HK-2 (cell line): ENCODE results near the gene FAM241A.
"Not testable (repeated sequence)": the region's sequence is repeated elsewhere in the genome, so short reads cannot be mapped to it uniquely, and the experiment has no call there.

Source experiments
- DNase-seq: peaks from one replicate; pipeline ENCODE4 v3.0.0-alpha.2; 2018; ENCODE audit not compliant: unreplicated experiment

Gene FAM241A

DNA sequence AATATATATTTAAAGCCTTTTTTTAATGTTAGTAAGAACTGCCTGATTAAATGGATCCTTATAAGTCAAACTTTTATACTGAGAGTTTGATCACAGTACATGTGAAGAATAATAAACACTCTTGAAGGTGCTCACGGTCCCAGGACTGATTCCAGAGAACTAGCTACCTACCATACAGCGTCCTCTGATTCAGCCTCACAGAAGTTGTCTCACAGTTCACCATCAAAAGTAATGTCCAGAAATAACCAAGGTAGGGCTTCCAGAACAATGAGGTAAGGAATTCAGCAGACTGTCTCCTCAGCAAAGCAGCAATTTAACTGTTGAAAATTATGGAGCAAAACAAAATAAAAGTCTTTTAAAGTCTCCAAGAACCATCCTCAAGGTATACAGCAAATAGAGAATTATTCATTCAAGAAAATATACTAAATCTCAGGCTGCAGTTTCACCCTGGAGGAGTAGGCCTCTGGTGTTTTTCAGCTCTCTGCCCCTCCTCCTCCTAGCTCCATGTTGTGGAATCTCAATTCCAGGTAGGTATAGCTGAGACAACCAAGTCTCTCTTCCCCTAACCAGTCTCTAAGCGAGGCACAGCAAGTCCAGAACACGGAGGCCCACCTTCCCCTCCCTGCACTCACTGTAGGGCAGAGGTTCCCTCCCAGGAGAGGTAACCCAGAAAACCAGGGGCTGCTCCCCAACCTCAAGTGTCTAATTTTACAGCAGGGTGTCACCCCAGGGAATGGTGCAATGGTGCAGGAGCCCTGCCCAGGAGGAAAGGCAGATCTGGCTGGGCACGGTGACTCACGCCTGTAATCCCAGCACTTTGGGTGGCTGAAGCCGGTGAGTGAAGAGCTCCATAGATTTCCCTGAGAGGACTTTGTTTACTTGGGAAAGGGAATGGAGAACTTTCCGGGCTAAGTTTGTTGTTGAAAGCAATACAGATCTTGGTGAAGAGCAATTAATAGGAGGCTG lies 28.6 kb downstream of the FAM241A start:
- DNase-seq, result peak; percentile 2

DNA sequence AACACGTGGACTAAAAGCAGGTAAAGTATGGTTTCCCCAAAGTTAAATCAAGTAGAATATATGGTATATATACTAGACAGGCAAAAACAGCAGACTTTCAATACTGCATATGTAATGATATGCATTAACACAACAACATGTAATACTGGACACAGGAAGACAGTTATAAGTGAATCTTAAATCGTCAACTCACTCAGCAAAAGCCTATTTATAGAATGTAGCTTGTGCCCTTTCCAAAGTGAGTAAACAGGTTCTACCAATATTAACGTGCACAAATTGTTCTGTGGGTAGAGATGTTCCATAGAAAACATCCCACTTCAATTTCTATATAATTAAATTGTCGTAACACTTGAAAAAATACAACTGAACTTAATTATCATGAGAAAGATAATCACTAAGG lies 30.6 kb downstream of the FAM241A start:
- no peak for DNase-seq

DNA sequence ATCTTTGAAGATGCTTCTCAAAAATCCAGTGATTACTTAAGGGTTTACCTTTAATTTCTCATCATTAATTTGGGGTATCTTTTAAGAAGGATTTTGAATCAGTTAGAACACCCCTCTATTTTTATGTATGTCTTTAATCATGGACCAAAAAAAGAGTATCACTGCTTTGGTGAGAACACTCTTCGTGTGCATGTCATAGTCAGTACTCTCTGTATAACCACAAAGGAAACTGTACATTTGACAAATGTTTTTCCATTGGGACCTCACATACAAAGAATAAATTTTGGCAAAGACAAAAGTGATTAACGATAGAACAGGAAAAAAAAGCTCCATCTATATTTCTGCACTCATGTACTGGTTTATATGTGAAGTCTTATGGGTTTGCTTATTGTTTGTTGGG lies 31.3 kb downstream of the FAM241A start:
- DNase-seq, result no peak

DNA sequence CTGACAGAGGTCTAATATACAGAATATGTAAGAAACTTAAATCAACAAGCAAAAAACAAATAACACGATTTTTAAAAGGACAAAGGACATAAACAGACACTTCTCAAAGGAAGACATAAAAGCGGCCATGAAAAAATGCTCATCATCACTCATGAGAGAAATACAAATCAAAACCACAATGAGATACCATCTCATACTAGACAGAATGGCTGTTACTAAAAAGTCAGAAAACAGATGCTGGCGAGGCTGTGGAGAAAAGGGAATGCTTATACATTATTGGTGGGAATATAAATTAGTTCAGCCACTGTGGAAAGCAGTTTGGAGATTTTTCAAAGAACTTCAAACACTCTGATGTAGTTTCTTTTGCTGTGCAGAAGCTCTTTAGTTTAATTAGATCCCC lies 33.5 kb downstream of the FAM241A start:
- not testable (repeated sequence) for DNase-seq

DNA sequence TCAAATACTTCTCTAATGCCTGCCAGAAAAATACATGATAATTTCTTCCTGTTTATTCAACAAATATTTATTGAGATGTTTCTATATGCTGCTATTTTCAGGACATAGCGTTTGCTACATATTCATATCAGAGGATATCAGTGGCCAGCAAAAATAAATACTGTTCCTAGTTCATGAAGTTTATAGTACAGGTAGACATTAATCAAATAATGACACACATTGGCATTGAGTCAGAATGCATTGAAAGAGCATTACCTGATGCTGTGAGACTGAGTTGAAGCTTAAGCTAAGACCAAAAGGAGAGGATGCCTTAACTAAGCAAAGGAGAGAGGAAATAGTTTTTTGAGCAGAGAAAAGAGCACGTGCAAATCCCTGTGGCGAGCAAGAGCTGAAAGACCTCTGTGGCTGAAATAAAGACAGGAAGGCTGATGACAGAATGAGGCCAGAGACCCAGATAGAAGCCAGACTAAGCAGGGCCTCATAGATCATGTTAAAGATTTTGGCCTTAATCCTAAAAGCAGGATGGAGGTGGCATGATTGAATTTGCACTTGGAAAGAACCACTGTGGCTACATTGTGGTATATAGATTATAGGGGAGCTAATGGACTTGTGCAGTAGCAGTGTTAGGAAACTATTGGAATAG lies 36.2 kb downstream of the FAM241A start:
- no peak for DNase-seq

DNA sequence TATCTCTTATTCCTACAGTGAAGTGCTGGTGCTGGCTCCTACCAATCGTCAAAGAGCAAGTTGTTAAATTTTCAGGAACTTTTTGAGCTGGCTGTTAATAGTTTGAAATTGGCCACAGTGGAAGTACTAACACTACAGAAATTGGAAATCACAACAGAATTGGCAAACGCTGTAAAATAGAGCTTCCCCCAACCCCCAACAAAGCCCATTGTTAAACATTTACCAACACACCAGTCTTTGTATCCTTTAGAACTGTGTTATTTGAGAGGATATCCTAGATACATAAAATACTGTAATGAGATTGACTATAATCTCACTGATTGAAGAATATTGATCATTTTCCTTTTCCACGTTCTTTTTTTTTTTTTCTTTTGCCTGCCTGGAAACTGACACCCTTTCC lies 37.4 kb downstream of the FAM241A start:
- DNase-seq, result no peak

DNA sequence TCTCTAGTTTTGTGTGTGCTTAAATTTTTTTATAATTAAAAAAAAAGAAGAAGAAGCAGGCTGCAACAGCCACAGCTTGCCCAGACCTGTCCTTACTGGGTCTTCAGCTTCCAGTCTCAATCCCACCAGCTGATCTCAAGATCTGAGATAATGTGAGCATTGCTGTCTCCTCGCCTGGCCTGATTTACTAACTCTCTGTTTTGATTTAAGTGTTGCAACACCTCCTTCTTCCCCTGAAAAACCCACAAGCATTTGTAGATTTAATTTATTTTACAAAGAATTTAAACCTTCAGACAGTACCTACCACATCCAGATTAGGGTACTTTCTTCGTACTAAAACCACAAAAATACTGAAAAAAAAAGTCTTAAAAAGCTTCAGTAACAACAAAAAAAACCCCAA lies 38.0 kb downstream of the FAM241A start:
- no peak for DNase-seq

DNA sequence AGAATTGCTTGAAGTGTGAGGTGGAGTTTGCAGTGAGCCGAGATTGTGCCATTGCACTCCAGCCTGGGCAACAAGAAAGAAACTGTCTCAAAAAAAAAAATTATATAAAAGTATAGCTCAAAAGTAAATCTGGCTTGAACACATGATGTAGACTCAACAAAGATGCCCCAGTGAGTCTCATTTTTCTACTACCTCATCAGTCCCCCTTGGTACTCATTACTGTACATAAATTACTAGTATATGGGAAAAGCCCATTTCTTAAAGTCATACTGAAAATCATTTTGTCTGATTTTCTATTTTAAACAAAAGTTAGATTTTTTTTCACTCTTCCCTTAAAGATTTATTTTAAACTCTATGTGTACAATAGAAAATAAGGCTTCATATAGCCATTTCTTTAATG lies 39.2 kb downstream of the FAM241A start:
- DNase-seq, result no peak

DNA sequence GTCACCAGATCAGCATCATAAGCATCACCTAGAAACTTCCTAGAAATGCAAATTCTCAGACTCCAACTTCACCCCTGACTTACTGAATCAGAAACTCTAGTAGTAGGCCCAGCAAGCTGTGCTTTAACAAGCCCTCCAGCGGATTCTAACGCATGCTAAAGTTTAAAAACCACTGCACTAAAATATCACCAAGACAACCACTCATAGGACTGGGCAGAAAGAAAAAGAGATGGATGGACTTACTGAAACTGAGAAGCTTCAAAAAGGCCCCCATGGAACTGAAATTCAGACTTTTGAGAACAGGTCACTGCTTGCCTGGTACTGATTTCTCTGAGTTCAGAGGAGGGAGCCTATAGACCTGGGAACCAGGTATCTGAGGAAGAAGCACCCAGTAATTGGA lies 40.1 kb downstream of the FAM241A start:
- DNase-seq, result no peak

DNA sequence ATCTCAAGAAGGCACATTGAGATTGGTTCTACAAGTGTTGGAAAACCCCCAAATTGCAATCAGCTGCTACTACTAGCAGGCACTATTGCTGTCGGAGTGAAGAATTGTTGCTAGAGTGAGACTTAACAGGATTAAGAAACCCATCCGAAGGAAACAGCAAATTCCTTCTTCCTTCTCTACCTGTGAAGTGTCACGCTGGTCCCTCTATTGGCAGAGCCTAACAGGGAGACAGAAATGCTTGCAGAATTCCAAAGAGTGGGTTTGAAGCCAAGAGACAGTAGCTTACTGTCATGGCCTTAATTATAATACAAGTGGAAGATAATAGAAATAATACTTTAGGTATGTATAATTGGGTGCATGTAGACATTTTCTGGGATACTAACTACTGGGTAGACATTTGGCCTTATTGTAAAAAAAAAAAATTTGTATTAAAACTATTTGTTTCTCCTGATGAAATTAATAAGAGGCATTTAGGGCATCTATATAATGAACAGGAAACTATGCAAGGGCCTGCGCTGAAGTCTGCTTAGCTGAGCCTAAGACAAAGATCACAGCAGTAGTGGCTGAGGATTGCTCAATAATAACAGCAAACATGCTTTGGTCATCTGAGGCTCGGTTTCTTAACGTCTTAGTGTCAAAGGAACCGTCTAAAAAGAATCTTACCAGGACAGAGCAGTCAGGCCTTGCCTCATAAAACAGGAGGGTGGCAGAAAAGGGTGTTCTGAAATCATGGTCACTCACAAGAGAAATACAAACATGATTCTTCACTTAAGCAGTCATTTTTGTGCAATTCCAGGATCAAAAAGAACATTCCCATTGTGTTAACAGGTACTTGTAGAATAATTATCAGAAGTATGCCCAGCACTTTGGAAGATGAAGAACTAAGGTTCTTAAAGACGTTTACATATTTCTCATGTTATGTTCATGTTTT lies 40.8 kb downstream of the FAM241A start:
- DNase-seq, result no peak

DNA sequence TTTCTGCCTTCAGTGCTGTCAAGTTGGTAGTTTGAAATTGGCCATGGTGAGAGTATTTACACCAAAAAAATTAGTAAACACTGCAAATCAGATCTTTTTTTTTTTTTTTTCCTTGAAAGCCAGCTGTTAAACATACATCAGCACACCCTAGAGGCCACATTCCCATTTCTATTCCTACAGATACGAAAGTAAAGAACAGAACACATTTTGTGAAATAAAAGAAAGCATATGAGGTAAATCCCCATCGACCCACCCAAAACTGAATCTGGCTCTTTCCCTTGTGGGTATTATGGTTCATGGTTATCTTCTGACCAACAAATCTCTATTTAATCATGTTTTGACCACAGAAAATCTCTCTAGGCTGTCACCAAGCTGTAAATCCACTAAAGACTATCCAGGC lies 44.5 kb downstream of the FAM241A start:
- DNase-seq, result no peak

DNA sequence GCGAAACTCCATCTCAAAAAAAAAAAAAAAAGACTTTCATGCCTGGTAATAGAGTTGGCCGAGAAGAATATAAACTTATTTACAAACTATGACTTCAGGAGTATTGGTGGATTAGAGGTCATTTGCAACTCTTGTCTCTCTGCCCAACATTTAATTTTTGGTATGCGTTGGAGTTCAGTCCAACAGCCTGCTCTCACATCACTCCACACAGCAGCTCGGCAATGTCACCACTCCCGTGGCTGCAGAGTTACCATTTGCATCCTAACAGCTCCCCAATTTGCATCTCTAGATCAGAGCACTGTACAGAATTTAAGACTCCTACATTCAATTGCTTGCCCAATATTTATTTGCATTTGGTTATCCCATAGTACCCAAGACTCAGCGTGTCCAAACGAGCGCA lies 45.4 kb downstream of the FAM241A start:
- DNase-seq, result no peak

DNA sequence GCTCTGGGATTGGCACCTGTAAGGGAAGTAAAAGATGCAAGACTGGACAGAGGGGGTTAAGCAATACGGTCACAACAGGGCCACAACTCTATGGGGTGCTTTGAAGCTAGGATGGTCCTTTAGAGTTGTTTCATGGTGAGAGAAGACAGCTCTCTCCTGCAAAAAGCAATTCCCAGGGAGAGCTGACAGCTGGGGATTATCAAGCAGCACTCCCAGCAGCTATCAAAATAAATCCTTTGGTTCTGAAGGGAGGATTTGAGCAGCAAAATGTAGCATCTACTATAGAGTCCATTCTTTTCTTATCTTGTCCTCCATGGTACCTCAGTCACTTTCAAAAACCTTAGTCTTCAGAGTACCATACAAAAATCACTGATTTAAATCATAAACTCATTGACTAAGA lies 51.2 kb downstream of the FAM241A start:
- no peak for DNase-seq

DNA sequence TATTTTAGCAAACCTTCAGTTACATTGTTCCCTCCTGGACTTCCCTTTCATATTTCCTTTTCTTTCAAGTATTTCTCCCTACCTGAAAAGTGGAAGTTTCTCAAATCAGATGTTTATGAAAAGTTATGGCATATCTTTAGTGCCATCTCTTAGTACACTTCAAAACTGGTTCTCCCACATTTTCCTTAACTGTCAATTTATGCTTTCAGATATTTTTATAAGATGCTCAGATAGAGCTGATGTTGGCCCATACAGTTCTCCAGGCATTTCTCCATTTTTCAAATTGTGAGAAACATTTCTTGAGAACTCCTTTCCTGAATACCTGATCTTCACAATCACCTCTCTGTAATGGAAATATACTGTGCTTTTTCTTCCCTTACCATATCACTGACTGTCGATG lies 53.8 kb downstream of the FAM241A start:
- no peak for DNase-seq

DNA sequence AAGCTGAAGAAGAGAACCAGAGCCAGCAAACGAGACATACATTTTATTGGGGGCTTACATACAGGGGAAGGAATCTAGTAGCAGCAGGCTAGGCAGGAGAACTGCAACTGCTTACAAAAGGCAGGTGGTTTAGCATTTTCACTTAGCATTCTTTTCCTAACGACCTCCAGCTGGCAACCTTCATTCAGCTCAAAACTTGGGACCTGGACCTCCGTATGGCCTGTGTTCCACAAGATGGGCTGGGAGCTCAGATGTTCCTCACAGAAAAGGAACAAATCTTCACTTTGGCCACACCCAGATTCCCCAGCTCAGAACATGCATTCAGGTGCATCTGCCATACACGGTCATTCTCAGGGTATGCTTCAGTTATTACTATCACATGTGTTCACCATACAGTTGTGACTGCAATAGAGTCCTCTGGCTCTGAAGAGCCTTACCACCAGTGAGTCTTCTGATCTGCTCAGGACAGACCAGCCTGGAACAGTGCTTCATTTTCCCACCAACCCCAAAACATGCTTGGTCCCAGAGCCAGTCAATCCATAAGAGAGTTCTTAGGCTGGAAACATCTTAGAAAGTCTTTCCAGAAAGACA lies 56.8 kb downstream of the FAM241A start:
- no peak for DNase-seq

DNA sequence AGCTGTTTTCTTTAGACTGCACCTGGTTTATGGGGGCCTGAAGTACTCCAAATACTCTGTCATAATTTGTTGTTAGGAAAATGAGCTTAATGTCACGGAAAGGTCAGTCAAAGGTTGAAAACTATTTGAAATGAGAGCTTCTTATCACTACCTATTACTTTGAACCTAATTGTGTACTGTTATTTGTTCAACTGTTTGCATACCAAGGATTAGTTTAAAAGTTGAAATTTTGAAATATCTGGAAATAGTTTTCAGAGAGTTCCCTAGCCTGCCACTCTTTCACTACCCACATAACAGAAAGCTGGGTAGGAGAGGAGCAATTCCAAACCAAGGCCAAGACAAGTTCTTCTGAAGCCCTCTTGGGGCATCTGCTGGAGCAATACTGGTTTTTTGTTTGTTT lies 58.3 kb downstream of the FAM241A start:
- DNase-seq, result no peak

DNA sequence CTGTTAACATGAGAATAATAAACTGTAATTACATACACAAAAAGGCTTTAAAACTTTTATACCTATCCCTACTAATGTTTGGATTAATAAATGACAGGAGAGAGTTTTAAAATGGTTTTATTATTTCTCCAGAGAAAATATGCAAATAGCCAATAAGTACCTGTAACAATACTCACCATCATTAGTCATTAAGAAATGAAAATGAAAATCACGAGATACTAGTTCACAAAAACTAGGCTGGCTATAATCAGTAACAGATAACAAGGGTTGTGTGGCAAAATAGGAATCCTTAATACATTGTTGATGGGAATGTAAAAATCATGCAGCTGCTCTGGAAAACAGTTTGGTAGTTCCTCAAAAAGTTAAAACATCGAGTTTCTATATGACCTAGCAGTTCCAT lies 61.2 kb downstream of the FAM241A start:
- no peak for DNase-seq

DNA sequence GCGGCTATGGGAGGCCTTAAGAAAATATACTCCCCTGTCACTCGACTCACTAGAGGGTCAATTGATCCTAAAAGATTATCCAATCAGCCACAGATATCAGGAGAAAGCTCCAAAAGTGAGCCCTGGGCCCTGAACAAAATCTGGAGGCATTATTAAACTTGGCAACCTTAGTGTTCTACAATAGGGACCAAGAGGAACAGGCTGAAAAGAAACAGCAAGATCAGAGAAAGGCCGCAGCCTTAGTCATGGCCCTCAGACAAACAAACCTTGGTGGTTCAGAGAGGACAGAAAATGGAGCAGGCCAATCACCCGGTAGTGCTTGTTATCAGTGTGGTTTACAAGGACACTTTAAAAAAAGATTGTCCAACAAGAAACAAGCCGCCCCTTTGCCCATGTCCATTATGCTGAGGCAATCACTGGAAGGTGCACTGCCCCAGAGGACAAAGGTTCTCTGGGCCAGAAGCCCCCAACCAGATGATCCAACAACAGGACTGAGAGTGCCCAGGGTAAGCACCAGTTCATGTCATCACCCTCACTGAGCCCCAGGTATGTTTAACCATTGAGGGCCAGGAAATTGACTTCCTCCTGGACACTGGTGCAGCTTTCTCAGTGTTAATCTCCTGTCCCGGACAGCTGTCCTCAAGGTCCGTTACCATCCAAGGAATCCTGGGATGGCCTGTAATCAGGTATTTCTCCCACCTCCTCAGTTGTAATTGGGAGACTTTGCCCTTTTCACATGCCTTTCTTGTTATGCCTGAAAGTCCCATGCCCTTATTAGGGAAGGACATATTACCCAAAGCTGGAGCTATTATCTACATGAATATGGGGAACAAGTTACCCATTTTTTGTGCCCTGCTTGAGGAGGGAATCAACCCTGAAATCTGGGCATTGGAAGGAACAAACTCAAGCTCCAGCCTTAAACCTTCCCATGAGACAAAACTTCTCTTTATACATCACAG lies 63.2 kb downstream of the FAM241A start:
- not testable (repeated sequence) for DNase-seq

DNA sequence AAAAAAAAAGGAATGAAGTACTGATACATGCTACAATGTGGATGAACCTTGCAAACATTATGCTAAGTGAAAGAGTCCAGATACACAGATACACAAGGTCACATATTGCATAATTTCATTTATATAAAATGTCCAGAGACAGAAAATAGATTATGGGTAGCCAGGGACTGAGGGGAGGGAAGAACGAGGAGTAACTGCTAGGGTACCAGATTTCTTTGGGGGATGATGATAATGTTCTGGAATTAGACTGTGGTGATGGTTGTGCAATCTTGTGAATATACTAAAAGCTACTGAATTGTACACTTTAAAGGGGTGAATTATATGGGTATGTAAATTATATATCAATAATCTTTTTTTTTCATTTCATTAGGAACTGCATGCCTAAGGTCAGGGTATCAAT lies 65.5 kb downstream of the FAM241A start:
- DNase-seq, result no peak

DNA sequence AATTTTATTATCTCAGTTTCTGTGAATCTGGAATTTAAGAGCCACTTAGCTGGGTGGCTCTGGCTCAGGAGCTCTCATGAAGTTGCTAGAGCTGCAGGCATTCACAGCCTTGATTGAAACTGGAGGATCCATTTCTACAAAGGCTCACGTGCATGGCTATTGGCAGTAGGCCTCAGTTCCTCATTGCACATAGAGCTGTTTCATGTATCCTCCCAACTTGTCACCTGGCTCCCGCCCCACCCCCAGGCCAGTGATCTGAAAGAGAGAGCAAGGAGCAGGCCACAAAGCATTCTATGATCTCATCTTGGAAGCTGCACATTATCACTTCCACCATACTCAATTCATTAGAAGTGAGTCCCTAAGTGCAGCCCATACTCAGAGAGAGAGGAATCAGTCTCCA lies 67.8 kb downstream of the FAM241A start:
- no peak for DNase-seq

DNA sequence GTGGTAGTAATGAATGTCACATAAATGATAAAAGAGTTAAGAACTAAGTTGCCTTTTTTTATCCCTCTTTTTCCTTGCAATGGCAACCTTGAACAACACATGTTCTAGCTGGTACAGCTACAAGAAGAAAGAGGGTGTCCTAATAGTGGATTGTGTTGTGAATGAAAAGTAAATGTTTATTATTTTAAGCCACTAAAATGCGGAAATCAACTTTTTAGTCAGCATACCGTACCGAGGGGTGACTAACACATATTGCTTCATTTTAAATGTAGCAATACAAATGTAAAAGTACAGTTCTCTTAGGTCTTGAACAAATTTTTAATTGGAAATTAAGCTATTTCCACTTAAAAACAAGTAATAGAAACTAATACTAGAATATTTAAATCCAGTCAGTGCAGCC lies 68.6 kb downstream of the FAM241A start:
- no peak for DNase-seq
